Smooth muscle cell (in vitro differentiated cells): Measurements from ENCODE around the gene SKI. TPM values are rescaled to one million over a fixed set of nuclear protein-coding genes. Genes with fewer than 3 reads are reported as not detected.

Source experiments
- DNase-seq: peaks from one replicate; lab custom pipeline; 2025; ENCODE audit not compliant: unreplicated experiment; lab: John Stamatoyannopoulos, UW
- H2AFZ ChIP-seq: fragments of 200-600 bp; sonication (generic); 2 replicates; pipeline ENCODE4 v1.6.0; 2016; ENCODE audit warnings: antibody characterized with exemption, low read depth, mild to moderate bottlenecking
- H3F3A ChIP-seq: fragments of 200-600 bp; sonication (generic); 2 replicates; pipeline ENCODE4 v1.6.0; 2017; ENCODE audit warnings: antibody characterized with exemption, low read depth
- H3K27ac ChIP-seq: fragments of 200-600 bp; sonication (generic); 2 replicates; pipeline ENCODE4 v1.5.1; 2016; ENCODE audit warnings: low read depth, mild to moderate bottlenecking
- H3K27me3 ChIP-seq: fragments of 200-600 bp; sonication (generic); 2 replicates; pipeline ENCODE4 v1.6.1; 2016; ENCODE audit warnings: low read depth, mild to moderate bottlenecking
- H3K36me3 ChIP-seq: fragments of 200-600 bp; sonication (generic); 2 replicates; pipeline ENCODE4 v1.5.1; 2016; ENCODE audit warnings: low read depth
- H3K4me1 ChIP-seq: fragments of 200-600 bp; sonication (generic); 2 replicates; pipeline ENCODE4 v1.5.1; 2016; ENCODE audit warnings: low read depth
- H3K4me2 ChIP-seq: fragments of 200-600 bp; sonication (generic); 2 replicates; pipeline ENCODE4 v1.6.0; 2016; ENCODE audit warnings: mild to moderate bottlenecking
- H3K4me3 ChIP-seq: fragments of 200-600 bp; sonication (generic); 2 replicates; pipeline ENCODE4 v1.5.1; 2016; ENCODE audit warnings: mild to moderate bottlenecking
- H3K79me2 ChIP-seq: fragments of 200-600 bp; sonication (generic); 2 replicates; pipeline ENCODE4 v1.6.0; 2016; ENCODE audit warnings: low read depth, mild to moderate bottlenecking
- H3K9ac ChIP-seq: fragments of 200-600 bp; sonication (generic); 2 replicates; pipeline ENCODE4 v1.6.0; 2016; ENCODE audit warnings: low read depth
- H3K9me3 ChIP-seq: fragments of 200-600 bp; sonication (generic); replicated peaks from 2 replicates; pipeline ENCODE4 v1.5.1; 2016; ENCODE audit warnings: low read depth
- H4K20me1 ChIP-seq: fragments of 200-600 bp; sonication (generic); 2 replicates; pipeline ENCODE4 v1.6.0; 2016; ENCODE audit warnings: low read depth
- CTCF ChIP-seq: fragments of 200-600 bp; sonication (generic); IDR thresholded peaks from 2 replicates; pipeline ENCODE4 v1.5.1; 2017; ENCODE audit warnings: borderline replicate concordance, mild to moderate bottlenecking, antibody characterized with exemption; ENCODE audit not compliant: insufficient read depth, poor library complexity, severe bottlenecking
- WGBS: methylation state at CpG from one replicate; pipeline ENCODE4 v1.1.7; 2016; ENCODE audit warnings: low lambda C conversion rate; 5-methylcytosine and 5-hydroxymethylcytosine counted together
- polyA plus RNA-seq: library from polyadenylated mRNA; unstranded; fragments of >200 nt; fragmentation: Nextera tagmentation; extraction: Ambion mirVana; gene quantifications from 2 replicates; pipeline ENCODE4 v1.2.1, GENCODE V29; 2016
- total RNA-seq: library from RNA; depleted of rRNA; stranded (reverse); fragments of >200 nt; gene quantifications from 2 replicates; pipeline ENCODE4 v1.2.3, GENCODE V29; 2014

SKI gene
- total and polyA plus RNA-seq, 2 experiments from 2014 or later = 4.2 to 19.6 TPM

- H3K27me3 ChIP-seq = no peaks in the 10 kb centered on the region
- no peaks in the 10 kb centered on the region for H3K36me3 ChIP-seq
- peaks cover 100% of the 10 kb centered on the region for H4K20me1 ChIP-seq
- 89% methylated on average over 21 of the region's 21 CpGs for WGBS
- no peaks in the 10 kb centered on the region for H3K9me3 ChIP-seq
- H3K4me1 ChIP-seq = peaks cover 69% of the 10 kb centered on the region
- H3K27ac ChIP-seq = peak overlapping the region; percentile 4
- H3K4me2 ChIP-seq = no peak overlapping the region
- no peak overlapping the region for H3K4me3 ChIP-seq
- H3F3A ChIP-seq = no peaks in the 10 kb centered on the region
- peaks cover 99% of the 10 kb centered on the region for H3K79me2 ChIP-seq
- H3K9ac ChIP-seq = no peak overlapping the region
- DNase-seq = no peak
- no peak for TF ChIP-seq CTCF
- no peak overlapping the region for H2AFZ ChIP-seq
These were observed 46.9 kb downstream of the SKI start for GRCh38 chr1:2274929-2275475.

GRCh38 chr1:2275796-2276536 is 47.8 kb downstream of the SKI start:
- Histone ChIP-seq H2AFZ (no peak overlapping the region), H3K79me2 (peaks cover 90% of the 10 kb centered on the region), H3K27ac (peak overlapping the region; percentile 42), H3K9me3 (no peaks in the 10 kb centered on the region), H3F3A (no peaks in the 10 kb centered on the region), H4K20me1 (peaks cover 92% of the 10 kb centered on the region), H3K27me3 (no peaks in the 10 kb centered on the region), H3K9ac (no peak overlapping the region), H3K36me3 (no peaks in the 10 kb centered on the region), H3K4me2 (no peak overlapping the region), H3K4me1 (peaks cover 59% of the 10 kb centered on the region), H3K4me3 (no peak overlapping the region)
- no peak for DNase-seq
- 68% methylated on average over 14 of the region's 14 CpGs for WGBS
- TF ChIP-seq CTCF = no peak

- no peak overlapping the region for H3K4me2 ChIP-seq
- no peaks in the 10 kb centered on the region for H3K9me3 ChIP-seq
- peaks cover 79% of the 10 kb centered on the region for H3K79me2 ChIP-seq
- H3F3A ChIP-seq = no peaks in the 10 kb centered on the region
- H4K20me1 ChIP-seq = peaks cover 81% of the 10 kb centered on the region
- DNase-seq = no peak
- H3K36me3 ChIP-seq = no peaks in the 10 kb centered on the region
- no peaks in the 10 kb centered on the region for H3K27me3 ChIP-seq
- 77% methylated on average over 12 of the region's 12 CpGs for WGBS
- H3K4me1 ChIP-seq = peaks cover 50% of the 10 kb centered on the region
- H3K9ac ChIP-seq = no peak overlapping the region
- no peak overlapping the region for H3K4me3 ChIP-seq
- no peak overlapping the region for H2AFZ ChIP-seq
- TF ChIP-seq CTCF = no peak
- peak overlapping the region; percentile 42 for H3K27ac ChIP-seq
These were observed 48.9 kb downstream of the SKI start for GRCh38 chr1:2276803-2277580.
